RCC 7860 (cell line): ENCODE results near the gene SEMA3A.
"Not testable (repeated sequence)": the region's sequence is repeated elsewhere in the genome, so short reads cannot be mapped to it uniquely, and the experiment has no call there.

Source experiments
- DNase-seq: peaks from one replicate; pipeline ENCODE4 v3.0.0-alpha.2; 2015; ENCODE audit warnings: low spot score
- FAIRE-seq: peaks from 2 replicates; lab custom pipeline; 2012; peaks lifted over from hg19 to GRCh38; lab: Jason Lieb, UNC

Gene SEMA3A

DNA sequence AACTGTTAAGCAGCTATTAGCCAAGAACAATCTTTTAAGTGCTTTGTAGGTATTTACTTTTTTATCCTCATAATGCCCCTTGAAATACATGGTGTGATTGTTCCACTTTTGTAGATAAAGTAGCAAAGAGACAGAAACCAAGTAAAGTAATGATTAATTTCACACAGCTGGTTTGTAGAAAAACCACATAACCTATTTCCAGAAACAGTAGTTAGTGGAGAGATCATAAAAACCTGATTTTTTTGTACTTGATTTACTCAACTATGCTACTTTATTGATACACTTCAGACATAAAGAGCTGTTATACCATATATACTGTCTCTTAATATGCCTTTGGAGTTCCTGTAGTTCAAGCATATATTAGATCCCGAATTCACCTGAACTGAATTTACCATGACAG lies 118.4 kb downstream of the SEMA3A start:
- FAIRE-seq (peak; percentile 17), DNase-seq (no peak)

- FAIRE-seq (no peak), DNase-seq (no peak)
Measured at GRCh38 chr7:84073186-84073875, 121.3 kb downstream of the SEMA3A start.

DNA sequence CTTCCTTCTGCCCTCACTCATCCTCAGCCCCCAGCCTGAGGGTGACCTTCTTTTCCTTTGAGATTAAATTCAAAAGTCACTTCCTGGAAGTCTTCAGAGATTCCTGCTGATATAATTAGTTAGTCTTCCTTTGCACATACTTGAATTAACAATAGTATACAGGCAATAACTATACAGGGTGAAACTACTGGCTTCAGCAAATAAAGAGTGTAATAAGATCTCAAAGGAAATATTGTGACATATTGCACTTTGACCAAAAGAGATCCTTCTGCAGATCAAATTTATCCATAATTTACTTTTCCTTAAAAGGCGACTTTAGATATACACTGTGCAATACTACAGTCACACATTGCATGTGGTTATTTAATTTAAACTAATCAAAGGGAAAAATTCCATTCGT lies 123.8 kb downstream of the SEMA3A start:
- DNase-seq (no peak), FAIRE-seq (no peak)

- no peak for DNase-seq
- peak; percentile 22 for FAIRE-seq
Measured at GRCh38 chr7:84069999-84070500, 124.5 kb downstream of the SEMA3A start.

GRCh38 chr7:84069033-84069432 lies 125.6 kb downstream of the SEMA3A start:
- no peak for DNase-seq
- no peak for FAIRE-seq

DNA sequence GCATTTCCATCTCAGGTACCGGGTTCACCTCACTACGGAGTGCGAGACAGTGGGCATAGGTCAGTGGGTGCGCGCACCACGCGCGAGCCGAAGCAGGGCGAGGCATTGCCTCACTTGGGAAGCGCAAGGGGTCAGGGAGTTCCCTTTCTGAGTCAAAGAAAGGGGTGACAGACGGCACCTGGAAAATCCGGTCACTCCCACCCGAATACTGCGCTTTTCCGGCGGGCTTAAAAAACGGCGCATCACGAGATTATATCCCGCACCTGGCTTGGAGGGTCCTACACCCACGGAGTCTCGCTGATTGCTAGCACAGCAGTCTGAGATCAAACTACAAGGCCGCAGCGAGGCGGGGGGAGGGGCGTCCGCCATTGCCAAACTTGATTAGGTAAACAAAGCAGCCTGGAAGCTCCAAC lies 132.1 kb downstream of the SEMA3A start:
- DNase-seq, FAIRE-seq: not testable (repeated sequence)

DNA sequence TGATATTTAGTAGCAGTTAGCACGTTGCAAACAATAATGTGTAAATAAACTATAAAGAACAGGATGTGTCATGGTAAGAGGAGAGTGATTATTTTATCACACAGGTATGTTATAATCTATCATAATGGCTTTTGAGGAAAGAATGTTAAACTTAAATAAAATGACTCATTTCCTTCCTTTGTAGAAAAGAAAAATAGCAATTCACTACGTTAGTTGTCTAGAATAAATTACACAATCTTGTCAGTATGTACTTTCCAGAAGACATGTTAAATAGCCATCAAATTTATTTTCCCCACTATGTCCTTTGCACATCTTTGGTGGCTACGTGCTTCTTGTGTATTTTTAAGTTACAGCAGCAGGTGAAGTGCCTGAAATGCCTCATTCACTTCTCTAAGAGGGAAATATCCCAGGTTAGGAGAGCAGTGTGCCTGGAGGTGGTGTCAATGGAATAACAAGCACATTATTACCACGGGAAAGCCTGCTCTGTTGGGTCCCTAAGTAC lies 133.8 kb downstream of the SEMA3A start:
- FAIRE-seq: peak; percentile 78
- peak; percentile 60 for DNase-seq

GRCh38 chr7:84060000-84060399 lies 134.6 kb downstream of the SEMA3A start:
- peak; percentile 26 for FAIRE-seq
- DNase-seq: peak; percentile 4

- no peak for FAIRE-seq
- DNase-seq: peak; percentile 67
Measured at GRCh38 chr7:84058311-84059076, 136.1 kb downstream of the SEMA3A start.

DNA sequence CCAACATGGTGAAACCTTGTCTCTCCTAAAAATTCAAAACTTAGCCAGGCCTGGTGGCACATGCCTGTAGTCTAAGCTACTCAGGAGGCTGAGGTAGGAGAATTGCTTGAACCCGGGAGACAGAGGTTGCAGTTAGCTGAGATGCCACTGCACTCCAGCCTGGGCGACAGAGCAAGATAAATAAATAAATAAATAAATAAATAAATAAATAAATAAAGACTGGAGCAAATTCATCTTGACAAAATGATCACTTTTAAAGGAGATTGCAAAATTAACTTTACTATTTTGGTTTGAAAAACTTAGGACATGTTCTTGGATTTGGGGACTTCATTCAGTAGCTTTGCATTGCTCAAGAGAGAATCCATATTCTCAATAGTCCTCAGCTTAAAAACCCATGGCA lies 137.0 kb downstream of the SEMA3A start:
- FAIRE-seq (no peak), DNase-seq (no peak)

- DNase-seq: no peak
- FAIRE-seq: no peak
Measured at GRCh38 chr7:84055904-84056605, 138.5 kb downstream of the SEMA3A start.

GRCh38 chr7:84055199-84055598 lies 139.4 kb downstream of the SEMA3A start:
- FAIRE-seq, DNase-seq: not testable (repeated sequence)

DNA sequence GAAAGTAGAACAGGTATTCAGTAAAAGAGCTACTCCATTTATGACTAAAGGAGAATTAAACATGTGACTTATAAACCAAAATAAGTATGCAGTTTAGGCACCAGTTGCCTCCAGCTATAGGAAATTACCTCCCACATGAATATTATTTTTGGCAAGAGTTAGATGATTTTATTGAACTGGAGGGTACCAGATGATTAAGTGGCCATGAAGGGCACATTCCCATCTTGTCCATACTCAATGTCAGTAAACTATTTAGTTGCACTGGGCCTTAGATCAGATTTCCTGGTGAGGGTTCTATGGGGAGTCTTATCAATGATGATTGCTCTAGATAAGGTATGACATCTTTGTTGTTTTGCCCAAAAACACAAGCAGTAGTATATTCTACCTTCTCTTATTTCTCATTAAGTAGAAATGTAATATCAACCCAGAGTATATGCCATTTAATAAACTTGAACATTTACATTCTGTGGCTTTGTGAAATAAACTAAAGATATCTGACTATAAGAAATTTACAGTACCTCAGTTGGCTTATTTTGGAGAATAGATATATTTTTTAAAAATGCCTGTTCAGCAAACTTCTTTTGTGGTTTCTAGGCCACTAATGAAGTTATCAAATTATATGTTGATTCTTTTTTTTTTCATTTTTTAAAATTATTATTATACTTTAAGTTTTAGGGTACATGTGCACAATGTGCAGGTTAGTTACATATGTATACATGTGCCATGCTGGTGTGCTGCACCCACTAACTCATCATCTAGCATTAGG lies 145.3 kb downstream of the SEMA3A start:
- FAIRE-seq (no peak), DNase-seq (no peak)

DNA sequence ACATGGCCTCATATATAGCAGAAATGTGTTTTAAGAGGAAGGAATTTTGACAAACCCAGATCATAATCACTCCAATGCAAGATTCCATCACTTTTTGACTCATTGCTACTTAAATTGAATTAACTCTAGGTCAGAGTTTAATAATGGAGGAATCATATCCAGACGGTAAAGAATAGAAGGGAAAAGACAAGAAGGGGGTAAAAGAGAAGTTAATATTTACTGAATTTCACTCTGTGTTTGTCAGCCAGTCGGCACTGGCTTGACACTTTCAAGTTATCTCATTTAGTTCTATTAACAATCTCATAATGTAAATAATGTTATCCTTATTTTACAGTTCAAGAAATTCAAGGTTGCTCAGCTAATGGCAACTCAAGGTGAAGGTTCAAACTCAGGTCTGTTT lies 147.5 kb downstream of the SEMA3A start:
- FAIRE-seq: no peak
- DNase-seq: no peak

DNA sequence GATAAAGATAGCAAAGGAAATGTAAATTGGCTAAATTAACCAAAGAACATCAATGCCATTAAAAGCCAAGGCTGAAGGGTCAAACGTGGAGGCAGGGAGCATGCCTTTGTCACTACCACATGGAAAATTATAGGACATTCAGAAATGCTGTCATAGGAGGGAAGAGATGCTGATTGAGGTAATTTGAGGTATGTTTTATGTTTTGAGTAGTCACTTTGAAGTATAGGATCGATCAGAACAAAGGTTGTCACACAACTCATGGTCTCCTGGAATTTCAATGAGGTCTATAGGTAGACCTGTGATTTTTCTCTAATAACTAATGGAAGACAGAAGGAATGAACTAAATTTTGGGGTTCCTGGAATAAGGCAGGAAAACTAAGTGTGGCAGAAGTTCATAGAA lies 149.8 kb downstream of the SEMA3A start:
- no peak for FAIRE-seq
- no peak for DNase-seq

DNA sequence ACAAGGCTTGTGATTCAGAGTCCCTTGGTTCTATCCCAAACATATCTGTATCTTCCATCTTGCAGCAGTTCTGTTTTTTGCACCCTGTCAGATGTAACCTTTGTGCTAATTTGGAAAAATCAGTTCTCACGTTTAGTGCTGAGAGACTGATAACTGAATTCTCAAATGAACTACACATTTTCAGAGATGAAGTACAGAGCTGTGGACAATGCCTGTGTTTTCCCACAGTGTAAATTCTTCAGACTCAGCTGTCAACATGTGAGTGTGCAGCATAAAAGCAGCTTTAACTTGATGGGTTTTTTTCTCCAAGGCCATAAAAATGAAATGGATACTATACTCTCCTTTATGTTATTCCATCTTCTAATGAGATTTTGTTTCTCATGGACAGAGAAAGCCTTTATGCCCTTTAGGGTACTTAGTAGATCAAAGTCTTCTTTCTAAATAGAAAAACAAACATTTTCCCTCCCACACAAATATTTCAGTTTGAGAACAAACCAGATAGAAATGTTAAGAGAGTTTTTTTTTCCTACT lies 150.9 kb downstream of the SEMA3A start:
- no peak for FAIRE-seq
- no peak for DNase-seq

DNA sequence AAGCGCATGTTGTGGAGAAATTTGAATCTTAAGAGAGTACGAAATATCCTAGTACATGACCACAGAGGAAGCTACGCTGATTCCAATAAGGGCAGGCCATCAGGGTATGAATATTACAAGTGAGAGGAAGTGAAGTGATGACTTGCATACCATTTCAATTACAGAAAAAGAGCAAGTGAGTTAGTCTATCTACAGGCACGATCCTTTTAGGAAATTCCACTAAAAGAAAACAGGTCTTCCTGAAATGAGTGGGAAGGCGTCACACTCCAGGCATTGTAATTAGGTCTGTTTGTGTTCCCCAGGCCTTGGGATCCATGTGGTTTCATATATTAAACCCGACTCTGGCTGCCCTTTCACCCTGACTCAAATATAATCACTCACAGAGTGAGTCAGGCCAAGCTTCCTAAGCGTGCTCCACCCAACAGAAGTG lies 152.5 kb downstream of the SEMA3A start:
- peak; percentile 57 for DNase-seq

GRCh38 chr7:84041649-84042048 lies 152.9 kb downstream of the SEMA3A start:
- DNase-seq: no peak
- FAIRE-seq: peak; percentile 31

More for the DNA sequence above, 152.5 kb downstream of the SEMA3A start:
- FAIRE-seq: peak; percentile 75

DNA sequence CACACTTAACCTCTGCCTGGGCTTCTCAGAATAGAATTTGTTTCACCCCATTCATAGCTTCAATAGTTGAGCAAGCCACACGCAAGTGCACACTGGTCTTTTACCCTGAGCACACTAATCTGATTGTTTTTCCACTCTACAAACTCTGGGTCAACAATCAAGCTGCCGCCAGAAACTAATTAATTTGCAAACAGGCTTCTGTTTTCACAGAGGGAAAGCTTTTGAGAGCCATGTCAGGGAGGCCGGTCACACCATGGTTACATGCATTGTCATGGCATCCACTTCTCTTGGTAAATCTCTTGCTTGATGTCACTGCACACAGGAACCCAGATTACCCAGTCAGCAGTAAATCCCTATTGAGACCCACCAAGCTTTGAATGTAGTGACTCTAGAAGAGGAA lies 154.2 kb downstream of the SEMA3A start:
- FAIRE-seq (no peak), DNase-seq (no peak)

GRCh38 chr7:84039432-84039831 lies 155.2 kb downstream of the SEMA3A start:
- no peak for FAIRE-seq
- DNase-seq: no peak
